Esophagus squamous epithelium (tissue), 5 donors: ENCODE results near the gene SOX21. TPM values are rescaled to one million over a fixed set of nuclear protein-coding genes. Genes with fewer than 3 reads are reported as not detected.
"Not testable (repeated sequence)": the region's sequence is repeated elsewhere in the genome, so short reads cannot be mapped to it uniquely, and the experiment has no call there.

Experiments
- DNase-seq: peaks from one replicate; lab custom pipeline; 2025; lab: John Stamatoyannopoulos, UW
- H3K27ac ChIP-seq, 4 donors: fragments of 200-600 bp; sonication (generic); one replicate each; pipeline ENCODE4 v1.5.1; 2016 to 2019; ENCODE audit warnings: mild to moderate bottlenecking in 1 of 4
- H3K27me3 ChIP-seq, 4 donors: fragments of 200-600 bp; sonication (generic); 1 replicate in 3 of 4; 2 replicates in 1 of 4; pipeline versions ENCODE4 v1.5.1 to v1.6.0; 2017 to 2021; ENCODE audit warnings: antibody characterized with exemption in 1 of 4
- H3K36me3 ChIP-seq, 3 donors: fragments of 200-600 bp; sonication (generic); one replicate each; pipeline ENCODE4 v1.5.1; 2016 to 2019
- H3K4me1 ChIP-seq, 3 donors: fragments of 200-600 bp; sonication (generic); one replicate each; pipeline ENCODE4 v1.5.1; 2017 to 2019
- H3K4me3 ChIP-seq, 4 donors: fragments of 200-600 bp; sonication (generic); 1 replicate in 3 of 4; 2 replicates in 1 of 4; pipeline ENCODE4 v1.5.1; 2016 to 2019; ENCODE audit warnings: mild to moderate bottlenecking in 2 of 4, moderate library complexity in 1 of 4
- H3K9me3 ChIP-seq, 3 donors: fragments of 200-600 bp; sonication (generic); one replicate each; pipeline ENCODE4 v1.5.1; 2016 to 2019
- CTCF ChIP-seq, 6 experiments: fragments of 450-650 bp in 4 of 6; fragments of 200-600 bp in 2 of 6; sonication (generic) in 2 of 6; IDR thresholded peaks; one replicate each; pipeline ENCODE4 v1.5.1; 2016 to 2019; ENCODE audit warnings: antibody characterized with exemption in 6 of 6, mild to moderate bottlenecking in 4 of 6, moderate library complexity in 4 of 6
- POLR2A ChIP-seq, 4 donors: fragments of 450-650 bp; IDR thresholded peaks; one replicate each; pipeline ENCODE4 v1.6.1; 2017; ENCODE audit warnings: antibody characterized with exemption in 4 of 4, mild to moderate bottlenecking in 4 of 4, moderate library complexity in 3 of 4
- WGBS, 2 donors: methylation state at CpG; one replicate each; pipeline ENCODE4 v1.1.5; 2018; 5-methylcytosine and 5-hydroxymethylcytosine counted together
- intact Hi-C: fragments of 100-400 bp; cut with DNase I; formaldehyde crosslinking; loops from one replicate; pipeline ENCODE4 v1.15.0; 2022
- total RNA-seq, 4 donors: library from RNA; depleted of rRNA; stranded (reverse); fragments of >200 nt; gene quantifications; one replicate each; pipeline ENCODE4 v1.1.0, GENCODE V29; 2016
- donor health status: DM: yes; HTN: yes; CAD: no.

Gene SOX21
- total RNA-seq, 4 donors from 2014 or later = 6.7 to 11.6 (median 10.1) TPM

GRCh38 chr13:94749162-94749561, 36.8 kb upstream of the SOX21 start:
- no peaks in the 10 kb centered on the region for H3K27me3 ChIP-seq
- no peak for DNase-seq
- no peaks in the 10 kb centered on the region for H3K36me3 ChIP-seq
- intact Hi-C loops = no loop called here
- no peak for TF ChIP-seq POLR2A (IDR thresholded peaks at IDR 0.05)
- no peak for TF ChIP-seq CTCF (IDR thresholded peaks at IDR 0.05)
- H3K9me3 ChIP-seq = no peaks in the 10 kb centered on the region
- H3K4me3 ChIP-seq = no peak overlapping the region
- no peak overlapping the region for H3K27ac ChIP-seq
- 85 to 94% methylated on average over 1 of the region's 1 CpG for WGBS, 2 donors
- H3K4me1 ChIP-seq = no peaks in the 10 kb centered on the region

- Histone ChIP-seq H3K27ac (no peak overlapping the region), H3K4me3 (no peak overlapping the region), H3K4me1 (no peaks in the 10 kb centered on the region), H3K9me3 (no peaks in the 10 kb centered on the region), H3K36me3 (no peaks in the 10 kb centered on the region), H3K27me3 (no peaks in the 10 kb centered on the region)
- no peak for DNase-seq
- TF ChIP-seq POLR2A (IDR thresholded peaks at IDR 0.05) (no peak), CTCF (IDR thresholded peaks at IDR 0.05) (no peak)
- intact Hi-C loops = no loop called here
- 83 to 89% methylated on average over 4 of the region's 4 CpGs for WGBS, 2 donors
These were observed 26.9 kb upstream of the SOX21 start for GRCh38 chr13:94739235-94739634.

- WGBS, 2 donors = 98% methylated on average over 3 of the region's 3 CpGs
- Histone ChIP-seq H3K9me3 (peaks cover 0 to 9% (median 6%) of the 10 kb centered on the region in 3 donors), H3K27me3 (no peaks in the 10 kb centered on the region), H3K4me3 (no peak overlapping the region), H3K36me3 (no peaks in the 10 kb centered on the region), H3K27ac (no peak overlapping the region), H3K4me1 (no peaks in the 10 kb centered on the region)
- no peak for DNase-seq
- no peak for TF ChIP-seq POLR2A (IDR thresholded peaks at IDR 0.05)
- intact Hi-C loops = no loop called here
These were observed 18.7 kb upstream of the SOX21 start for GRCh38 chr13:94731028-94731427.

GRCh38 chr13:94729941-94730340, 17.6 kb upstream of the SOX21 start:
- H3K36me3 ChIP-seq, DNase-seq, H3K27me3 ChIP-seq, H3K4me3 ChIP-seq, intact Hi-C loops, H3K27ac ChIP-seq, H3K4me1 ChIP-seq: not testable (repeated sequence)
- 85 to 92% methylated on average over 1 of the region's 1 CpG for WGBS, 2 donors
- peaks cover 0 to 16% (median 6%) of the 10 kb centered on the region in 3 donors for H3K9me3 ChIP-seq

- no peak for TF ChIP-seq POLR2A (IDR thresholded peaks at IDR 0.05)
- TF ChIP-seq CTCF (IDR thresholded peaks at IDR 0.05) = no peak
- intact Hi-C loops = no loop called here
- WGBS, 2 donors = 73 to 88% methylated on average over 1 of the region's 1 CpG
- Histone ChIP-seq H3K27ac (no peak overlapping the region), H3K9me3 (peaks cover 0 to 16% (median 6%) of the 10 kb centered on the region in 3 donors), H3K4me3 (no peak overlapping the region), H3K4me1 (no peaks in the 10 kb centered on the region), H3K27me3 (peaks cover 0 to 14% (median 0%) of the 10 kb centered on the region in 4 donors), H3K36me3 (no peaks in the 10 kb centered on the region)
- DNase-seq = no peak
These were observed 14.1 kb upstream of the SOX21 start for GRCh38 chr13:94726425-94726824.

- H3K4me3 ChIP-seq = no peak overlapping the region
- H3K36me3 ChIP-seq = no peaks in the 10 kb centered on the region
- peaks cover 0 to 2% (median 0%) of the 10 kb centered on the region in 3 donors for H3K4me1 ChIP-seq
- WGBS, 2 donors = 58 to 63% methylated on average over 9 of the region's 9 CpGs
- peaks cover 0 to 31% (median 0%) of the 10 kb centered on the region in 4 donors for H3K27me3 ChIP-seq
- intact Hi-C loops = no loop called here
- no peak for DNase-seq
- no peak overlapping the region for H3K27ac ChIP-seq
- peaks cover 0 to 16% (median 6%) of the 10 kb centered on the region in 3 donors for H3K9me3 ChIP-seq
- TF ChIP-seq CTCF (IDR thresholded peaks at IDR 0.05) (no peak), POLR2A (IDR thresholded peaks at IDR 0.05) (no peak)
These were observed 10.4 kb upstream of the SOX21 start for GRCh38 chr13:94722609-94723345.

- peaks cover 0 to 38% (median 6%) of the 10 kb centered on the region in 3 donors for H3K4me1 ChIP-seq
- DNase-seq, H3K9me3 ChIP-seq, H3K4me3 ChIP-seq, H3K27ac ChIP-seq, H3K36me3 ChIP-seq, intact Hi-C loops: not testable (repeated sequence)
- WGBS, 2 donors = 100% methylated on average over 1 of the region's 1 CpG
- peaks cover 0 to 60% (median 2%) of the 10 kb centered on the region in 4 donors for H3K27me3 ChIP-seq
These were observed 6.4 kb upstream of the SOX21 start for GRCh38 chr13:94718697-94719096.
